Gastroesophageal sphincter (tissue), 4 donors: Measurements from ENCODE around the gene DYRK1B. TPM values are rescaled to one million over a fixed set of nuclear protein-coding genes. Genes with fewer than 3 reads are reported as not detected.

Source experiments
- ATAC-seq: fragments of 150-250 bp; one replicate; pipeline ENCODE4 v1.9.1; 2016; ENCODE audit warnings: mild to moderate bottlenecking, moderate library complexity
- H3K27ac ChIP-seq, 4 donors: fragments of 200-600 bp; sonication (generic) in 3 of 4; 1 replicate in 3 of 4; 2 replicates in 1 of 4; pipeline ENCODE4 v1.5.1; 2016 to 2019
- H3K27me3 ChIP-seq: fragments of 200-600 bp; sonication (generic); one replicate; pipeline ENCODE4 v1.5.1; 2019
- H3K36me3 ChIP-seq, 2 donors: fragments of 200-600 bp; sonication (generic); one replicate each; pipeline ENCODE4 v1.5.1; 2019; ENCODE audit warnings: control low read depth in 1 of 2
- H3K4me1 ChIP-seq, 3 donors: fragments of 200-600 bp; sonication (generic); 1 replicate in 2 of 3; 2 replicates in 1 of 3; pipeline ENCODE4 v1.5.1; 2016 to 2019; ENCODE audit warnings: control low read depth in 2 of 3
- H3K4me3 ChIP-seq, 2 donors: fragments of 200-600 bp; sonication (generic); one replicate each; pipeline ENCODE4 v1.5.1; 2019; ENCODE audit warnings: mild to moderate bottlenecking in 1 of 2, moderate library complexity in 1 of 2
- H3K9me3 ChIP-seq, 3 donors: fragments of 200-600 bp; sonication (generic); one replicate each; pipeline ENCODE4 v1.5.1; 2017 to 2019; ENCODE audit warnings: control low read depth in 2 of 3
- CTCF ChIP-seq, 4 experiments: fragments of 200-600 bp in 2 of 4; fragments of 450-650 bp in 2 of 4; sonication (generic) in 1 of 4; IDR thresholded peaks; one replicate each; pipeline ENCODE4 v1.5.1; 2017 to 2019; ENCODE audit warnings: antibody characterized with exemption in 4 of 4, mild to moderate bottlenecking in 2 of 4, moderate library complexity in 2 of 4
- EP300 ChIP-seq: sonication (generic); formaldehyde crosslinking; IDR thresholded peaks from one replicate; pipeline ENCODE4 v1.6.1; 2017; ENCODE audit warnings: antibody characterized with exemption, mild to moderate bottlenecking
- POLR2A ChIP-seq, 2 donors: fragments of 450-650 bp; IDR thresholded peaks; one replicate each; pipeline ENCODE4 v1.6.1; 2017; ENCODE audit warnings: antibody characterized with exemption in 2 of 2, mild to moderate bottlenecking in 2 of 2, moderate library complexity in 1 of 2
- POLR2AphosphoS5 ChIP-seq: sonication (generic); formaldehyde crosslinking; IDR thresholded peaks from one replicate; pipeline ENCODE4 v1.6.1; 2017; ENCODE audit warnings: antibody characterized with exemption
- WGBS, 2 donors: methylation state at CpG; one replicate each; pipeline ENCODE4 v1.1.5; 2018; ENCODE audit warnings: low coverage in 1 of 2; 5-methylcytosine and 5-hydroxymethylcytosine counted together
- total RNA-seq, 4 donors: library from RNA; depleted of rRNA; stranded (reverse); fragments of >200 nt; gene quantifications; one replicate each; pipeline ENCODE4 v1.1.0, GENCODE V29; 2016

Gene DYRK1B
- total RNA-seq, 4 donors from 2014 or later, result 8.6 to 19.4 (median 11.4) TPM

GRCh38 chr19:39847525-39847924 lies 13.6 kb upstream of the DYRK1B start:
- H3K9me3 ChIP-seq, result no peaks in the 10 kb centered on the region
- no peaks in the 10 kb centered on the region for H3K27me3 ChIP-seq
- no peak for TF ChIP-seq POLR2AphosphoS5
- no peak for TF ChIP-seq CTCF (IDR thresholded peaks at IDR 0.05)
- no peak for TF ChIP-seq EP300
- TF ChIP-seq POLR2A (IDR thresholded peaks at IDR 0.05), result no peak
- H3K4me3 ChIP-seq, result no peak overlapping the region
- peaks cover 0 to 47% (median 25%) of the 10 kb centered on the region in 3 donors for H3K4me1 ChIP-seq
- H3K36me3 ChIP-seq, result no peaks in the 10 kb centered on the region
- ATAC-seq, result no peak
- no peak overlapping the region for H3K27ac ChIP-seq
- 53 to 77% methylated on average over 4 of the region's 6 CpGs for WGBS, 2 donors

GRCh38 chr19:39846678-39847486 lies 12.9 kb upstream of the DYRK1B start:
- 40 to 76% methylated on average over 5 to 12 of the region's 12 CpGs for WGBS, 2 donors
- Histone ChIP-seq H3K36me3 (no peaks in the 10 kb centered on the region), H3K4me3 (peak overlapping the region; percentile 74 to 77), H3K4me1 (peaks cover 0 to 54% (median 25%) of the 10 kb centered on the region in 3 donors), H3K9me3 (no peaks in the 10 kb centered on the region), H3K27me3 (no peaks in the 10 kb centered on the region), H3K27ac (peak overlapping the region; percentile 69 to 93 (median 88))
- peak; percentile 6 for ATAC-seq
- TF ChIP-seq POLR2A (IDR thresholded peaks at IDR 0.05) (no peak), POLR2AphosphoS5 (no peak), EP300 (no peak), CTCF (IDR thresholded peaks at IDR 0.05) (no peak)

GRCh38 chr19:39845933-39846677 lies 12.1 kb upstream of the DYRK1B start, which contains the start of gene FBL:
Gene FBL (minus strand): TSS chr19:39846379. CDS start chr19:39846300, 79 bp downstream.
- H3K27me3 ChIP-seq, result no peaks in the 10 kb centered on the region
- no peaks in the 10 kb centered on the region for H3K9me3 ChIP-seq
- peaks cover 0 to 62% (median 25%) of the 10 kb centered on the region in 3 donors for H3K4me1 ChIP-seq
- TF ChIP-seq EP300 (no peak), POLR2A (IDR thresholded peaks at IDR 0.05) (peak in 1 of 2 donors; percentile 55), POLR2AphosphoS5 (peak; percentile 73), CTCF (IDR thresholded peaks at IDR 0.05) (no peak)
- ATAC-seq, result peak; percentile 96
- peak within 1 kb of the TSS; percentile 69 to 93 (median 88) for H3K27ac ChIP-seq
- H3K36me3 ChIP-seq, result no peaks in the 10 kb centered on the region
- 0% methylated on average over 4 to 9 of the region's 57 CpGs for WGBS, 2 donors
- peak within 1 kb of the TSS; percentile 74 to 77 for H3K4me3 ChIP-seq

GRCh38 chr19:39845584-39845932 lies 11.6 kb upstream of the DYRK1B start:
- WGBS, 2 donors, result 0 to 1% methylated on average over 2 to 11 of the region's 17 CpGs
- Histone ChIP-seq H3K4me3 (peak overlapping the region; percentile 74 to 77), H3K27ac (peak overlapping the region in 3 of 4 donors; percentile 88 to 93 (median 89)), H3K9me3 (no peaks in the 10 kb centered on the region), H3K4me1 (peaks cover 0 to 62% (median 25%) of the 10 kb centered on the region in 3 donors), H3K27me3 (no peaks in the 10 kb centered on the region), H3K36me3 (no peaks in the 10 kb centered on the region)
- TF ChIP-seq POLR2A (IDR thresholded peaks at IDR 0.05) (no peak), CTCF (IDR thresholded peaks at IDR 0.05) (no peak), POLR2AphosphoS5 (no peak), EP300 (no peak)
- ATAC-seq, result no peak
